ENCODE data around the gene HTR1D. TPM values are rescaled to one million over a fixed set of nuclear protein-coding genes. Genes with fewer than 3 reads are reported as not detected.

The HTR1D gene
- total and polyA plus RNA-seq, 2 donors (not counting 3 experiments of a cell fraction or from before 2014, with no cell fraction given), result 1.5 to 1.9 TPM

DNA sequence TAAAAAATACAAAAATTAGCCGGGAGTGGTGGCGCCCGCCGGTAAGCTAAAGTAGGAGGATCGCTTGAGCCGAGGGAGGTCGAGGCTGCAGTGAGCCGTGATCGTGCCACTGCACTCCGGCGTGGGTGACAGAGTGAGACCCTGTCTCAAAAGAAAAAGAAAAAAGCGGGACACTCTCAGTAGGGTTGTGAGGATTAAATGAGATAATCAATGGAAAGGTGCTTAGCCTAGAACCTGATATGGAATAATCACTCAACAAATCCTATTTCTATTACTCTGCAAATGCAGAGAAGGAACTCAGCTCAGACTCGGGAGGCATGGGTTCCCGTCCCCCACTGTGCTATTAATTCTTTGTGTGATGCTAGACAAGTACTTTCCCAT, 48.1 kb downstream of the HTR1D start:
- peak overlapping the region; percentile 92 for H3K9ac ChIP-seq (replicated peaks; ENCODE audit: extremely low read depth, insufficient read depth, low read length)
- intact Hi-C loops (cut with micrococcal nuclease), result loop anchor here (2.0 kb wide), 1 partner anchor 36 kb away; no protein-coding TSS in a partner anchor
- TSS peak; percentile 80 for BruUV-seq (replicated peaks)

DNA sequence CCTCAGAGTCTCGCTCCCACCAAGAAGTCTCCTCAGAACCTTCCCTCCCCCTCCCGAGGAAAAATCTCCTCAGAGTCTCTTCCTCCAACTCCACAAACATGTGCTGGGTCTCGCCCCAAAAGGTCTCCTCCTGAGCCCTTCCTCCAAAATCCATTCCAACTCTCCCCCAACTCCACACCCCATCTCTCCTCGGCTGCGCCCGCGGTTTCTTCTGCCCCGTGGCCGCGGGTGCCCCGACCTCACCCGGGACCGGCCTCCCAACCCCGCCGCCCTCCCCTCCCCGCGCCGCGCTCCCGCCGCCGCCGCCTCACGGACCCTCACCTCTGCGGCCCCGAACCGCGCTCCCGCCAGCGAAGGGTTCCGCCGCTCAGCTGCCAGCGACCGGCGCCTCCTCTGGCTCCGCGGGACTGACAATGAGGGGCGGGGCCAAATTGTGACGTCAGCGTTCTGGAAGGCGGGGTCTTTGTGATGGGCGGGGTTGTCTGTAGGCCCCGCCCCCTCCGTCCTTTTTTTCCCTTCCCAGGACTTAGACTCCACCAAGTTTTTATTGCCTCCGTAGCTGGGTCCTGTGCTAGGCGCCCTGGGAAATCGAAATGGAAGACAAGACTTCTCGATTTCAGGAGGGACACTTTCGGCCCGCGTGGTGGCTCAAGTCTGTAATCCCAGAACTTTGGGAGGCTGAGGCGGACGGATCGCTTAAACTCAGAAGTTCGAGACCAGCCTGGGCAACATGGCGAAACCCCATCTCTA, 48.7 kb downstream of the HTR1D start, which contains the start of gene LUZP1:
TSS of gene LUZP1 (minus strand) at position 412 of the 750 bp plus-strand sequence.
- ChIA-PET CTCF (interaction anchor here (0.6 to 13.1 kb wide), 7 partner anchors 11 to 74 kb away, joined by 3 to 129 read pairs (median 11); no protein-coding TSS in a partner anchor), POLR2A (interaction anchor here (0.5 to 3.6 kb wide), 13 partner anchors 8 to 406 kb away, joined by 3 to 12 read pairs (median 4); no protein-coding TSS in a partner anchor)
- Histone ChIP-seq H3K36me3 (ENCODE audit: control insufficient read depth in 2 of 2, extremely low read depth in 1 of 2, insufficient read depth in 2 of 2, low read length in 2 of 2) (no peaks in the 10 kb centered on the region), H3K9ac (replicated peaks; ENCODE audit: extremely low read depth, insufficient read depth, low read length) (peak within 1 kb of the TSS; percentile 92), H2AFZ (ENCODE audit: low read depth, low read length) (peak within 1 kb of the TSS; percentile 63), H3K9me3 (replicated peaks; ENCODE audit: control insufficient read depth, insufficient read depth, low read length) (no peaks in the 10 kb centered on the region), H3K4me1 (ENCODE audit: control insufficient read depth, extremely low read depth, insufficient read depth, low read length) (peaks cover 32% of the 10 kb centered on the region), H3K79me2 (ENCODE audit: control insufficient read depth, insufficient read depth, low read length) (peaks cover 46% of the 10 kb centered on the region), H3K27me3 (ENCODE audit: control insufficient read depth in 2 of 2, insufficient read depth in 2 of 2, low read length in 2 of 2) (no peaks in the 10 kb centered on the region), H3K9me1 (replicated peaks; ENCODE audit: control insufficient read depth, extremely low read depth, insufficient read depth, low read length) (no peaks in the 10 kb centered on the region), H4K20me1 (replicated peaks; ENCODE audit: control insufficient read depth, extremely low read depth, insufficient read depth, low read length) (peaks cover 11% of the 10 kb centered on the region), H3K4me2 (ENCODE audit: insufficient read depth, low read length) (peak within 1 kb of the TSS; percentile 73), H3K4me3 (replicated peaks in 1 of 3; ENCODE audit: insufficient read depth in 1 of 3, low read depth in 1 of 3, low read length in 3 of 3) (peak within 1 kb of the TSS; percentile 84 to 95 (median 93)), H3K27ac (ENCODE audit: insufficient read depth, low read depth, low read length) (peak within 1 kb of the TSS; percentile 77)
- no TSS peak for BruUV-seq (replicated peaks)
- dilution Hi-C loops (cut with MboI; ENCODE audit: extremely low pct_ligation_motif_present, low sequenced_read_pairs), result no loop called here
- peak; percentile 96 for FAIRE-seq
- intact Hi-C loops (cut with micrococcal nuclease), result loop anchor here (1.0 to 2.0 kb wide), 5 partner anchors 9 to 316 kb away; partner anchors contain the start of gene ASAP3
- TF ChIP-seq GATA2 (IDR thresholded peaks at IDR 0.05; ENCODE audit: insufficient read depth, insufficient read length, low read depth, low read length) (no peak), JUN (IDR thresholded peaks at IDR 0.05; ENCODE audit: borderline replicate concordance, insufficient read depth, insufficient read length, low read depth) (no peak), EZH2 (IDR thresholded peaks at IDR 0.05; ENCODE audit: borderline replicate concordance, low read depth, low read length, severe bottlenecking) (no peak), POLR2A (IDR thresholded peaks at IDR 0.05; ENCODE audit: low read depth, low read length) (peak; percentile 88), MYC (IDR thresholded peaks at IDR 0.05; ENCODE audit: low read depth, low read length) (no peak), POLR2AphosphoS5 (IDR thresholded peaks at IDR 0.05; ENCODE audit: insufficient read depth, low read depth, low read length) (peak; percentile 97), FOS (IDR thresholded peaks at IDR 0.05; ENCODE audit: borderline replicate concordance, insufficient read depth, low read length) (no peak)
- TF ChIP-seq, protein P1, sequence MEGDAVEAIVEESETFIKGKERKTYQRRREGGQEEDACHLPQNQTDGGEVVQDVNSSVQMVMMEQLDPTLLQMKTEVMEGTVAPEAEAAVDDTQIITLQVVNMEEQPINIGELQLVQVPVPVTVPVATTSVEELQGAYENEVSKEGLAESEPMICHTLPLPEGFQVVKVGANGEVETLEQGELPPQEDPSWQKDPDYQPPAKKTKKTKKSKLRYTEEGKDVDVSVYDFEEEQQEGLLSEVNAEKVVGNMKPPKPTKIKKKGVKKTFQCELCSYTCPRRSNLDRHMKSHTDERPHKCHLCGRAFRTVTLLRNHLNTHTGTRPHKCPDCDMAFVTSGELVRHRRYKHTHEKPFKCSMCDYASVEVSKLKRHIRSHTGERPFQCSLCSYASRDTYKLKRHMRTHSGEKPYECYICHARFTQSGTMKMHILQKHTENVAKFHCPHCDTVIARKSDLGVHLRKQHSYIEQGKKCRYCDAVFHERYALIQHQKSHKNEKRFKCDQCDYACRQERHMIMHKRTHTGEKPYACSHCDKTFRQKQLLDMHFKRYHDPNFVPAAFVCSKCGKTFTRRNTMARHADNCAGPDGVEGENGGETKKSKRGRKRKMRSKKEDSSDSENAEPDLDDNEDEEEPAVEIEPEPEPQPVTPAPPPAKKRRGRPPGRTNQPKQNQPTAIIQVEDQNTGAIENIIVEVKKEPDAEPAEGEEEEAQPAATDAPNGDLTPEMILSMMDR (IDR thresholded peaks at IDR 0.05; ENCODE audit: extremely low read depth in 1 of 2, insufficient read depth in 1 of 2, low read depth in 1 of 2, low read length in 2 of 2), result peak in 1 of 2 donors; percentile 7
- TF ChIP-seq, protein P2, sequence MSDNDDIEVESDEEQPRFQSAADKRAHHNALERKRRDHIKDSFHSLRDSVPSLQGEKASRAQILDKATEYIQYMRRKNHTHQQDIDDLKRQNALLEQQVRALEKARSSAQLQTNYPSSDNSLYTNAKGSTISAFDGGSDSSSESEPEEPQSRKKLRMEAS (IDR thresholded peaks at IDR 0.05; ENCODE audit: insufficient read depth, insufficient read length), result no peak
- peak; percentile 93 for DNase-seq (ENCODE audit: low read depth, low spot score)

More for the DNA sequence above, 48.1 kb downstream of the HTR1D start:
- Histone ChIP-seq H3K27me3 (ENCODE audit: control insufficient read depth in 2 of 2, insufficient read depth in 2 of 2, low read length in 2 of 2) (no peaks in the 10 kb centered on the region), H3K79me2 (ENCODE audit: control insufficient read depth, insufficient read depth, low read length) (peaks cover 41% of the 10 kb centered on the region), H3K27ac (ENCODE audit: insufficient read depth, low read depth, low read length) (peak overlapping the region; percentile 77), H3K36me3 (ENCODE audit: control insufficient read depth in 2 of 2, extremely low read depth in 1 of 2, insufficient read depth in 2 of 2, low read length in 2 of 2) (no peaks in the 10 kb centered on the region), H4K20me1 (replicated peaks; ENCODE audit: control insufficient read depth, extremely low read depth, insufficient read depth, low read length) (peaks cover 11% of the 10 kb centered on the region), H3K4me3 (replicated peaks in 1 of 3; ENCODE audit: insufficient read depth in 1 of 3, low read depth in 1 of 3, low read length in 3 of 3) (peak overlapping the region; percentile 68 to 93 (median 73)), H2AFZ (ENCODE audit: low read depth, low read length) (peak overlapping the region; percentile 63), H3K9me3 (replicated peaks; ENCODE audit: control insufficient read depth, insufficient read depth, low read length) (no peaks in the 10 kb centered on the region), H3K4me2 (ENCODE audit: insufficient read depth, low read length) (peak overlapping the region; percentile 57), H3K9me1 (replicated peaks; ENCODE audit: control insufficient read depth, extremely low read depth, insufficient read depth, low read length) (no peaks in the 10 kb centered on the region), H3K4me1 (ENCODE audit: control insufficient read depth, extremely low read depth, insufficient read depth, low read length) (peaks cover 31% of the 10 kb centered on the region)
- DNase-seq (ENCODE audit: low read depth, low spot score) (no peak), FAIRE-seq (no peak)
- POLR2A ChIA-PET, result interaction anchor here (0.6 to 3.6 kb wide), 8 partner anchors 9 to 406 kb away, joined by 3 to 12 read pairs (median 4); no protein-coding TSS in a partner anchor
- CTCF ChIA-PET, result interaction anchor here (0.5 to 13.1 kb wide), 8 partner anchors 10 to 109 kb away, joined by 3 to 129 read pairs (median 8); no protein-coding TSS in a partner anchor
- dilution Hi-C loops (cut with MboI; ENCODE audit: extremely low pct_ligation_motif_present, low sequenced_read_pairs), result no loop called here
- TF ChIP-seq POLR2A (IDR thresholded peaks at IDR 0.05; ENCODE audit: low read depth, low read length) (no peak), POLR2AphosphoS5 (IDR thresholded peaks at IDR 0.05; ENCODE audit: insufficient read depth, low read depth, low read length) (no peak), MYC (IDR thresholded peaks at IDR 0.05; ENCODE audit: low read depth, low read length) (no peak), JUN (IDR thresholded peaks at IDR 0.05; ENCODE audit: borderline replicate concordance, insufficient read depth, insufficient read length, low read depth) (no peak), FOS (IDR thresholded peaks at IDR 0.05; ENCODE audit: borderline replicate concordance, insufficient read depth, low read length) (no peak), EZH2 (IDR thresholded peaks at IDR 0.05; ENCODE audit: borderline replicate concordance, low read depth, low read length, severe bottlenecking) (no peak)

Data from endothelial cell of umbilical vein (primary cell).